Tibial nerve (tissue), 4 donors: Measurements from ENCODE around the gene SFMBT1. TPM values are rescaled to one million over a fixed set of nuclear protein-coding genes. Genes with fewer than 3 reads are reported as not detected.
A peak's percentile ranks its signal among the peaks of the same experiment; 100 is the strongest.

Experiments used
- DNase-seq, 2 donors: peaks; one replicate each; pipeline ENCODE4 v3.0.0-alpha.2; 2019; ENCODE audit warnings: low spot score in 2 of 2
- H3K27ac ChIP-seq, 4 donors: fragments of 200-600 bp; sonication (generic) in 3 of 4; one replicate each; pipeline ENCODE4 v1.5.1; 2017 to 2019; ENCODE audit warnings: mild to moderate bottlenecking in 1 of 4
- H3K27me3 ChIP-seq, 2 donors: fragments of 200-600 bp; sonication (generic) in 1 of 2; one replicate each; pipeline versions ENCODE4 v1.5.1 to v1.6.0; 2017 to 2019
- H3K36me3 ChIP-seq, 3 donors: fragments of 200-600 bp; sonication (generic); one replicate each; pipeline ENCODE4 v1.5.1; 2018 to 2019
- H3K4me1 ChIP-seq, 4 donors: fragments of 200-600 bp; sonication (generic) in 3 of 4; one replicate each; pipeline ENCODE4 v1.5.1; 2017 to 2019
- H3K4me3 ChIP-seq, 4 donors: fragments of 200-600 bp; sonication (generic) in 3 of 4; one replicate each; pipeline ENCODE4 v1.5.1; 2017 to 2019; ENCODE audit warnings: mild to moderate bottlenecking in 1 of 4, moderate library complexity in 1 of 4
- H3K9me3 ChIP-seq, 4 donors: fragments of 200-600 bp; sonication (generic) in 3 of 4; one replicate each; pipeline ENCODE4 v1.5.1; 2017 to 2019
- EP300 ChIP-seq, 2 donors: sonication (generic); formaldehyde crosslinking; IDR thresholded peaks; one replicate each; pipeline ENCODE4 v1.6.1; 2017; ENCODE audit warnings: antibody characterized with exemption in 2 of 2, mild to moderate bottlenecking in 1 of 2
- POLR2A ChIP-seq, 2 donors: fragments of 450-650 bp; IDR thresholded peaks; one replicate each; pipeline ENCODE4 v1.6.1; 2017; ENCODE audit warnings: antibody characterized with exemption in 2 of 2, mild to moderate bottlenecking in 2 of 2, moderate library complexity in 2 of 2
- WGBS, 2 donors: methylation state at CpG; one replicate each; pipeline ENCODE4 v1.1.5; 2018; 5-methylcytosine and 5-hydroxymethylcytosine counted together
- total RNA-seq, 4 donors: library from RNA; depleted of rRNA; stranded (reverse); fragments of >200 nt; gene quantifications; one replicate each; pipeline ENCODE4 v1.1.0, GENCODE V29; 2016
- TF ChIP-seq, protein P1 (sequence below), 5 experiments: fragments of 200-600 bp in 3 of 5; fragments of 450-650 bp in 2 of 5; sonication (generic) in 3 of 5; IDR thresholded peaks; one replicate each; pipeline ENCODE4 v1.5.1; 2016 to 2019; ENCODE audit warnings: antibody characterized with exemption in 5 of 5, mild to moderate bottlenecking in 3 of 5, moderate library complexity in 2 of 5

Gene SFMBT1
- 10 to 100 TPM; 15.5 to 31.2 (median 18.2) TPM for total RNA-seq

GRCh38 chr3:53045518-53046170 lies at the start of gene SFMBT1:
Gene SFMBT1 (minus strand): TSS chr3:53046073. CDS start chr3:52969128, 76,945 bp downstream.
- DNase-seq = peak; percentile 19 to 20
- Histone ChIP-seq H3K27ac (peak within 1 kb of the TSS; percentile 82 to 96 (median 94)), H3K36me3 (no peaks in the 10 kb centered on the region), H3K4me1 (peaks cover 0 to 27% (median 4%) of the 10 kb centered on the region in 4 donors), H3K27me3 (no peaks in the 10 kb centered on the region), H3K9me3 (no peaks in the 10 kb centered on the region), H3K4me3 (peak within 1 kb of the TSS; percentile 69 to 94 (median 78))
- WGBS, 2 donors = 0 to 1% methylated on average over 66 to 96 of the region's 117 CpGs
- TF ChIP-seq EP300 (IDR thresholded peaks at IDR 0.05) (no peak), POLR2A (IDR thresholded peaks at IDR 0.05) (no peak)
- TF ChIP-seq, protein P1, sequence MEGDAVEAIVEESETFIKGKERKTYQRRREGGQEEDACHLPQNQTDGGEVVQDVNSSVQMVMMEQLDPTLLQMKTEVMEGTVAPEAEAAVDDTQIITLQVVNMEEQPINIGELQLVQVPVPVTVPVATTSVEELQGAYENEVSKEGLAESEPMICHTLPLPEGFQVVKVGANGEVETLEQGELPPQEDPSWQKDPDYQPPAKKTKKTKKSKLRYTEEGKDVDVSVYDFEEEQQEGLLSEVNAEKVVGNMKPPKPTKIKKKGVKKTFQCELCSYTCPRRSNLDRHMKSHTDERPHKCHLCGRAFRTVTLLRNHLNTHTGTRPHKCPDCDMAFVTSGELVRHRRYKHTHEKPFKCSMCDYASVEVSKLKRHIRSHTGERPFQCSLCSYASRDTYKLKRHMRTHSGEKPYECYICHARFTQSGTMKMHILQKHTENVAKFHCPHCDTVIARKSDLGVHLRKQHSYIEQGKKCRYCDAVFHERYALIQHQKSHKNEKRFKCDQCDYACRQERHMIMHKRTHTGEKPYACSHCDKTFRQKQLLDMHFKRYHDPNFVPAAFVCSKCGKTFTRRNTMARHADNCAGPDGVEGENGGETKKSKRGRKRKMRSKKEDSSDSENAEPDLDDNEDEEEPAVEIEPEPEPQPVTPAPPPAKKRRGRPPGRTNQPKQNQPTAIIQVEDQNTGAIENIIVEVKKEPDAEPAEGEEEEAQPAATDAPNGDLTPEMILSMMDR (IDR thresholded peaks at IDR 0.05) = no peak

- no peak overlapping the region for H3K27ac ChIP-seq
- WGBS, 2 donors = 85 to 86% methylated on average over 2 of the region's 2 CpGs
- TF ChIP-seq, protein P1 (IDR thresholded peaks at IDR 0.05) = no peak
- TF ChIP-seq POLR2A (IDR thresholded peaks at IDR 0.05) (no peak), EP300 (IDR thresholded peaks at IDR 0.05) (no peak)
- H3K36me3 ChIP-seq = peaks cover 0 to 89% (median 2%) of the 10 kb centered on the region in 3 donors
- no peaks in the 10 kb centered on the region for H3K27me3 ChIP-seq
- no peak for DNase-seq
- H3K4me3 ChIP-seq = no peak overlapping the region
- H3K4me1 ChIP-seq = no peaks in the 10 kb centered on the region
- H3K9me3 ChIP-seq = no peaks in the 10 kb centered on the region
These were observed 47.1 kb upstream of the SFMBT1 start for GRCh38 chr3:53092942-53093341.

GRCh38 chr3:53092216-53092615 lies 46.3 kb upstream of the SFMBT1 start:
- H3K9me3 ChIP-seq = no peaks in the 10 kb centered on the region
- H3K36me3 ChIP-seq = peaks cover 0 to 92% (median 0%) of the 10 kb centered on the region in 3 donors
- H3K27me3 ChIP-seq = no peaks in the 10 kb centered on the region
- H3K4me3 ChIP-seq = no peak overlapping the region
- DNase-seq = no peak
- TF ChIP-seq POLR2A (IDR thresholded peaks at IDR 0.05) (no peak), EP300 (IDR thresholded peaks at IDR 0.05) (no peak)
- TF ChIP-seq, protein P1 (IDR thresholded peaks at IDR 0.05) = no peak
- H3K27ac ChIP-seq = no peak overlapping the region
- no peaks in the 10 kb centered on the region for H3K4me1 ChIP-seq
- WGBS, 2 donors = 92 to 98% methylated on average over 9 to 11 of the region's 11 CpGs

DNA sequence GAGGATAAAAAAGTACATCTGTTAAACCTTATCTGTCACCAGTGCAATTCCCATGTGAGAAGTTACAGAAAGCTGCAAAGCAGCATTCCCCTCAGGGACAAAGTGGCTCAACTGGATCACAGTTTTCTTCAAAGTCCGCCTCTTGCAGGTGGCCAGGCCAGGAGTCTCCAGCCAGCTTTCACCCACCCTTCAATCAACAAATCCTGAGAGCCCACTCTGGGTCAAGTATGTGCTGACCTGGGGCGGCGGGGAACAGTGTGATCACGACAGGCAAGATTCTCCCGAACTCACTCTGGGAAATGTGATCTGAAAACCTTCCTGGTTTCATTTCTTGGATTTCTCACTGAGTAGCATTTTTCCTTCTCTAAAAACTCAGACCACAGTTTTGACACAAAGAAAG lies 45.1 kb upstream of the SFMBT1 start:
- 83 to 95% methylated on average over 5 of the region's 5 CpGs for WGBS, 2 donors

DNA sequence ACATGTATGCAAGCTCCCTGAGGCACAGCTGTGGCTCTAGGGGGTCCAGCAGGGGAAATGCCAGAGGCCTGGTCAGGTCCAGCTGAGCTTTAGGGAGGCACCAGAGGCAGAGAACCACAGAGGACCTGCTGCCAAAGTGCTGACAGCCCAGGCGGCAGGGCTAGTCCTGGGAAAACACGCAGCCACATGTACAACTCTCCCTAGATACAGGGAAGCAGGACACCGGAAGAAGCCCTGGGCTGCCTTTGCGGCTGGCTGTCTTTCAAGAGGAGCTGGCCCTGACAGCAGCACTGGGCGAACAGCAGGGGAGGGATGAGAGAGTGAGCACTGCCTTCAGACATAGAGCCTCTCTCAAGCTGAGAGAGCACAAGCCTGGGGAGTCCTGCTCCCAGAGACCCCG lies 43.6 kb upstream of the SFMBT1 start:
- Histone ChIP-seq H3K27ac (no peak overlapping the region), H3K4me3 (no peak overlapping the region), H3K9me3 (no peaks in the 10 kb centered on the region), H3K36me3 (peaks cover 0 to 94% (median 0%) of the 10 kb centered on the region in 3 donors), H3K27me3 (no peaks in the 10 kb centered on the region), H3K4me1 (no peaks in the 10 kb centered on the region)
- TF ChIP-seq, protein P1 (IDR thresholded peaks at IDR 0.05) = no peak
- TF ChIP-seq EP300 (IDR thresholded peaks at IDR 0.05) (no peak), POLR2A (IDR thresholded peaks at IDR 0.05) (no peak)
- 87 to 100% methylated on average over 6 of the region's 6 CpGs for WGBS, 2 donors
- DNase-seq = no peak

More for the DNA sequence above, 45.1 kb upstream of the SFMBT1 start:
- Histone ChIP-seq H3K36me3 (peaks cover 0 to 93% (median 0%) of the 10 kb centered on the region in 3 donors), H3K4me3 (no peak overlapping the region), H3K27me3 (no peaks in the 10 kb centered on the region), H3K9me3 (no peaks in the 10 kb centered on the region), H3K27ac (no peak overlapping the region), H3K4me1 (no peaks in the 10 kb centered on the region)
- DNase-seq = no peak
- TF ChIP-seq EP300 (IDR thresholded peaks at IDR 0.05) (no peak), POLR2A (IDR thresholded peaks at IDR 0.05) (no peak)
- TF ChIP-seq, protein P1 (IDR thresholded peaks at IDR 0.05) = no peak
